Right atrium auricular region (tissue), 2 donors: Measurements from ENCODE around the gene BPIFA1. TPM values are rescaled to one million over a fixed set of nuclear protein-coding genes. Genes with fewer than 3 reads are reported as not detected.

Source experiments
- DNase-seq: peaks from one replicate; pipeline ENCODE4 v3.0.0-alpha.2; 2019; ENCODE audit warnings: low spot score
- H3K27ac ChIP-seq, 2 donors: fragments of 200-600 bp; sonication (generic); 1 replicate in 1 of 2; 2 replicates in 1 of 2; pipeline ENCODE4 v1.5.1; 2016 to 2019
- H3K27me3 ChIP-seq, 2 donors: fragments of 200-600 bp; sonication (generic); one replicate each; pipeline versions ENCODE4 v1.5.1 to v1.6.0; 2017 to 2019
- H3K36me3 ChIP-seq: fragments of 200-600 bp; sonication (generic); one replicate; pipeline ENCODE4 v1.5.1; 2016
- H3K4me1 ChIP-seq, 2 donors: fragments of 200-600 bp; sonication (generic); one replicate each; pipeline versions ENCODE4 v1.5.1 to v1.6.0; 2017 to 2019
- H3K4me3 ChIP-seq, 2 donors: fragments of 200-600 bp; sonication (generic); 1 replicate in 1 of 2; 2 replicates in 1 of 2; pipeline ENCODE4 v1.5.1; 2017 to 2019; ENCODE audit warnings: mild to moderate bottlenecking in 1 of 2, moderate library complexity in 1 of 2
- H3K9me3 ChIP-seq, 2 donors: fragments of 200-600 bp; sonication (generic); one replicate each; pipeline ENCODE4 v1.5.1; 2019
- CTCF ChIP-seq, 2 donors: fragments of 200-600 bp; sonication (generic); IDR thresholded peaks; one replicate each; pipeline ENCODE4 v1.5.1; 2019; ENCODE audit warnings: antibody characterized with exemption in 2 of 2
- total RNA-seq, 2 donors: library from RNA; depleted of rRNA; stranded (reverse); fragments of >200 nt; gene quantifications; one replicate each; pipeline ENCODE4 v1.1.0, GENCODE V29; 2016

Gene BPIFA1
- total RNA-seq, 2 donors from 2014 or later = not detected

GRCh38 chr20:33250666-33251065 is 14.9 kb downstream of the BPIFA1 start:
- no peaks in the 10 kb centered on the region for H3K36me3 ChIP-seq
- H3K9me3 ChIP-seq = no peaks in the 10 kb centered on the region
- no peak for TF ChIP-seq CTCF (IDR thresholded peaks at IDR 0.05)
- DNase-seq = no peak
- no peak overlapping the region for H3K4me3 ChIP-seq
- no peak overlapping the region for H3K27ac ChIP-seq
- H3K27me3 ChIP-seq = no peaks in the 10 kb centered on the region
- no peaks in the 10 kb centered on the region for H3K4me1 ChIP-seq

DNA sequence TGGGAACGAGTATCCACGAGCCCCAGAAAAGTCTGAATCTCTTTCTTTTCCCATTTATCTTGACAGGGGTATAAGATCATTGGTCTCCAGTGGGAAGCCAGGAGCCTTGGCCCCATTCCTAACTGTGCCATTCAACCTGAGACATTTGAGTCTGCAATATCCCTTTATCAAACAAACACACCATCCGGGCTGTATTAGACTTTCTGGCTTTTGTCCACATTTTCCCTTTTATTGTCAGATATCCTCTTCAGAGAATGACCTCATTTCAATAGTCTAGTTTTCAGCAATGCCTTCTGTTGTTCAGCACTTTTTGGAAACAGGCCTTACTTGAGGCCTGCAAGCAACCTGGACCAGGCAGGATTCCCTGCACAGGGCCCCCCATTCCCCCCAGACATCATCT is 15.7 kb downstream of the BPIFA1 start:
- Histone ChIP-seq H3K9me3 (no peaks in the 10 kb centered on the region), H3K27ac (no peak overlapping the region), H3K27me3 (no peaks in the 10 kb centered on the region), H3K36me3 (no peaks in the 10 kb centered on the region), H3K4me3 (no peak overlapping the region), H3K4me1 (no peaks in the 10 kb centered on the region)
- DNase-seq = no peak
- TF ChIP-seq CTCF (IDR thresholded peaks at IDR 0.05) = no peak

GRCh38 chr20:33252460-33252859 is 16.7 kb downstream of the BPIFA1 start:
- no peaks in the 10 kb centered on the region for H3K27me3 ChIP-seq
- no peaks in the 10 kb centered on the region for H3K9me3 ChIP-seq
- no peak overlapping the region for H3K4me3 ChIP-seq

GRCh38 chr20:33255005-33255404 is 19.2 kb downstream of the BPIFA1 start:
- DNase-seq = no peak
- H3K27ac ChIP-seq = no peak overlapping the region
- H3K27me3 ChIP-seq = no peaks in the 10 kb centered on the region
- no peaks in the 10 kb centered on the region for H3K4me1 ChIP-seq
- H3K36me3 ChIP-seq = no peaks in the 10 kb centered on the region
- no peaks in the 10 kb centered on the region for H3K9me3 ChIP-seq
- no peak overlapping the region for H3K4me3 ChIP-seq
- TF ChIP-seq CTCF (IDR thresholded peaks at IDR 0.05) = no peak

More at GRCh38 chr20:33252460-33252859, 16.7 kb downstream of the BPIFA1 start:
- DNase-seq = no peak
- Histone ChIP-seq H3K27ac (no peak overlapping the region), H3K4me1 (no peaks in the 10 kb centered on the region), H3K36me3 (no peaks in the 10 kb centered on the region)
- TF ChIP-seq CTCF (IDR thresholded peaks at IDR 0.05) = no peak

DNA sequence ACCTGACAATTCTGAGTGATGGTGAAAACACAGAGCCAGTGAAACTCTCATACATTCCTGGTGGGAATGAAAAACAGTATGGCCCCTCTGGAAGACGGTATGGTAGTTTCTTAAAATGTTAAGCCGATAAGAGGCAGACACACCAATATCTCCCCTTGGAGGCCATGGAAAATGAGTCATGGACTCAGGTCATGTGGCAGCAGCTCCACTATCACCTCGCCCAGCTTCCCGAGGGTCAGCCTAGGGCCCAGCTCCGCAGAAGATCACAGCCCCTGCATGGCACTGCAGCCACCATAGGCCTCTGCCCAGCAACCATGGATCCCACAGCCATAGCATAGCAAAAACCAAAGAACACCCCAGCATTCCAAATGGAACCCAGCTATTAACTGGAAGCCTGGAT is 21.4 kb downstream of the BPIFA1 start:
- no peaks in the 10 kb centered on the region for H3K27me3 ChIP-seq
- H3K36me3 ChIP-seq = no peaks in the 10 kb centered on the region
- no peak for DNase-seq
- no peaks in the 10 kb centered on the region for H3K9me3 ChIP-seq
- H3K4me1 ChIP-seq = no peaks in the 10 kb centered on the region
- H3K4me3 ChIP-seq = no peak overlapping the region
- no peak for TF ChIP-seq CTCF (IDR thresholded peaks at IDR 0.05)
- no peak overlapping the region for H3K27ac ChIP-seq

DNA sequence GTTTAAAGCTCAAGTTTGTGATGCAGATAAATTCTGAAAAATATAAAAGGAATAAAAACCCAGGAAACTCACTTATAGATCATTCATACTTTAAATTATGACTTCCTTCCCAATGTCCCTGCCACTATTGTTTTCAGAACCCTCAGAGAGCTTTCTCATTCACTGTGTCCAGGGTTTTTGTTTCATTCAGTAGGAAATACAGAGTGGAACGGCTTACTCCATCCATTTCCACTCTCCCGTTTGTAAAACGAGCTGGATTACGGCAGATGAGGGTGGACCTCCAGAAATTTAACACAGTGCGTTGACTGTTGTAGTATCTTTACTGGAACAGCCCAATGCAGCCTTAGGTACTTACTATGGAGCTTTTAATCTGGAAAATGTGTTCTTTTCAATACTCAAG is 23.6 kb downstream of the BPIFA1 start:
- no peak overlapping the region for H3K27ac ChIP-seq
- no peaks in the 10 kb centered on the region for H3K27me3 ChIP-seq
- H3K9me3 ChIP-seq = no peaks in the 10 kb centered on the region
- no peaks in the 10 kb centered on the region for H3K4me1 ChIP-seq
- no peak for DNase-seq
- TF ChIP-seq CTCF (IDR thresholded peaks at IDR 0.05) = no peak
- no peak overlapping the region for H3K4me3 ChIP-seq
- H3K36me3 ChIP-seq = no peaks in the 10 kb centered on the region
